Activated CD4-positive, alpha-beta T cell treated with anti-CD3 and anti-CD28 coated beads for 36 hours (primary cell): ENCODE results near the gene KRT82. TPM values are rescaled to one million over a fixed set of nuclear protein-coding genes. Genes with fewer than 3 reads are reported as not detected.

Source experiments
- ATAC-seq: fragments of 200-7000 bp; cut with Tn5 transposase; one replicate; pipeline ENCODE4 v1.10.0; 2021; ENCODE audit warnings: mild to moderate bottlenecking, moderate library complexity
- CTCF ChIA-PET: fragments of 350-600 bp; sonication (Branson Sonifier 250); formaldehyde crosslinking; loops from one replicate; lab custom pipeline; 2021; ENCODE audit warnings: antibody characterized with exemption; lab: Charles Lee
- POLR2A ChIA-PET: fragments of 350-600 bp; sonication (Branson Sonifier 250); formaldehyde crosslinking; loops from one replicate; lab custom pipeline; 2021; ENCODE audit warnings: antibody characterized with exemption, inconsistent platforms; lab: Charles Lee
- DNase-seq: peaks from one replicate; pipeline ENCODE4 v3.0.0-alpha.2; 2020
- H3K27ac Mint-ChIP-seq: one replicate; pipeline ENCODE4 v1.8.0; 2021; ENCODE audit warnings: mixed read lengths
- H3K27me3 Mint-ChIP-seq: one replicate; pipeline ENCODE4 v1.8.0; 2021; ENCODE audit warnings: mixed read lengths
- H3K36me3 Mint-ChIP-seq: one replicate; pipeline ENCODE4 v1.8.0; 2021; ENCODE audit warnings: low read depth, mixed read lengths
- H3K4me1 Mint-ChIP-seq: one replicate; pipeline ENCODE4 v1.8.0; 2021; ENCODE audit warnings: mixed read lengths
- H3K4me3 Mint-ChIP-seq: one replicate; pipeline ENCODE4 v1.8.0; 2021; ENCODE audit warnings: mild to moderate bottlenecking, moderate library complexity, mixed read lengths
- H3K9me3 Mint-ChIP-seq: one replicate; pipeline ENCODE4 v1.8.0; 2021; ENCODE audit warnings: low read depth, mixed read lengths
- intact Hi-C, 2 experiments: fragments of 100-400 bp; cut with DNase I in 1 of 2; cut with micrococcal nuclease in 1 of 2; formaldehyde crosslinking; loops; one replicate each; pipeline versions ENCODE4 v1.14.2 to v1.15.1; 2022 to 2024; cut with DNase I, micrococcal nuclease
- total RNA-seq, 2 experiments: library from RNA; stranded (reverse); gene quantifications; one replicate each; pipeline ENCODE4 v1.2.3, GENCODE V29; 2021

KRT82 gene
- total RNA-seq, 2 experiments from 2014 or later: not detected

DNA sequence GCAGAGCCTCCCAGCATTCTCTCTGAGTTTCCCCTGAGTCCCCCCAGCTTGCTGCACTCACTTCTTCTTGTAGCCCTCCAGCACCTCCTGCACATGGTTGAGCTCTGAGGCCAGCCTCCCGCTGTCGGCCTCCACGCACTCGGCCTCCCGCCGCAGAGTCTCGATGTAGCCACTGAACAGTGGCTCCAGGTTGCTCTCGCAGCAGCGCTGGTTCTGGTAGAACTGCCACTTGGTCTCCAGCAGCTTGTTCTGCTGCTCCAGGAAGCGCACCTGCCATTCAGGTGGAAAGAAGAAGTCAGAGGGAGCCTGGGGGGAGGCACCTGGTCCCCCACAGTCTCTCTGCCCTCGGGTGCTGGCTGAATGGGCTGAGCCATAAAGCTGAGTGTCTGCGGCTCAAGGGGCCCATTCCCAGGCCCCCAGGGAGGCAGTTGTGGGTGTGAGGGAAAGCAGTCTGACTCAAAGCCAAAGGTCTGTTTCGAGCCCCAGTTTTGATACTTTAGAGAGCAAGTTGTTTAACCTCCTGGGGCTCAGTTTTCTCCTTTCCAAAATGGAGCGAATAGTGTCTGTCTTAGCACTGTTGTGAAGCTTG, 41.1 kb downstream of the KRT82 start:
- H3K27me3 Mint-ChIP-seq: peaks cover 3% of the 10 kb centered on the region
- no peaks in the 10 kb centered on the region for H3K36me3 Mint-ChIP-seq
- DNase-seq: no peak
- H3K27ac Mint-ChIP-seq: no peak overlapping the region
- H3K4me1 Mint-ChIP-seq: no peaks in the 10 kb centered on the region
- H3K9me3 Mint-ChIP-seq: no peaks in the 10 kb centered on the region
- POLR2A ChIA-PET: no interaction called here
- ATAC-seq: no peak
- no peak overlapping the region for H3K4me3 Mint-ChIP-seq
- CTCF ChIA-PET: interaction anchor here (0.6 to 1.2 kb wide), 4 partner anchors 25 to 956 kb away, joined by 3 to 5 read pairs (median 3); partner anchors contain the start of gene AAAS
- intact Hi-C loops: no loop called here

DNA sequence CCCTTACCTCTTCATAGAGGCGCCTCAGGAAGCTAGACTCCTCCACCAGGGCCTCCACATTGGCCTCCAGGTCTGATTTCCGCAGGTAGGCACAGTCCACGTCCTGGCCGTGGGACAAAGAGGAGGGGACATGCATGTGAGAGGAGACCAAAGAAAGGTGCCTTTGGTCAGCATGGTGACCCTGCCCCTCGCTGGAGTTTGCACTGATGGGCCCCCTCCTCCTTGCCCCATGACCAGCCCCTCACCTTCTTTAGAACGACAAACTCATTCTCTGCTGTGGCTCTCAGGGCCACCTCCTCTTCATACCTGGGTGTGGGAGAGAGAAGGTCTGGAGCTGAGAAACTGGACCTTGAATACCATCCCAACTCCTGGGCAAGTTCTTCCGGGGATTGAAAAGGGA, 42.1 kb downstream of the KRT82 start:
- ATAC-seq (no peak), DNase-seq (no peak)
- Mint-ChIP-seq H3K4me1 (peaks cover 6% of the 10 kb centered on the region), H3K9me3 (no peaks in the 10 kb centered on the region), H3K36me3 (no peaks in the 10 kb centered on the region), H3K27me3 (peaks cover 3% of the 10 kb centered on the region), H3K27ac (no peak overlapping the region), H3K4me3 (no peak overlapping the region)
- CTCF ChIA-PET: interaction anchor here (0.6 to 1.3 kb wide), 3 partner anchors 24 to 557 kb away, joined by 3 to 4 read pairs (median 3); no protein-coding TSS in a partner anchor
- intact Hi-C loops: no loop called here
- POLR2A ChIA-PET: no interaction called here

DNA sequence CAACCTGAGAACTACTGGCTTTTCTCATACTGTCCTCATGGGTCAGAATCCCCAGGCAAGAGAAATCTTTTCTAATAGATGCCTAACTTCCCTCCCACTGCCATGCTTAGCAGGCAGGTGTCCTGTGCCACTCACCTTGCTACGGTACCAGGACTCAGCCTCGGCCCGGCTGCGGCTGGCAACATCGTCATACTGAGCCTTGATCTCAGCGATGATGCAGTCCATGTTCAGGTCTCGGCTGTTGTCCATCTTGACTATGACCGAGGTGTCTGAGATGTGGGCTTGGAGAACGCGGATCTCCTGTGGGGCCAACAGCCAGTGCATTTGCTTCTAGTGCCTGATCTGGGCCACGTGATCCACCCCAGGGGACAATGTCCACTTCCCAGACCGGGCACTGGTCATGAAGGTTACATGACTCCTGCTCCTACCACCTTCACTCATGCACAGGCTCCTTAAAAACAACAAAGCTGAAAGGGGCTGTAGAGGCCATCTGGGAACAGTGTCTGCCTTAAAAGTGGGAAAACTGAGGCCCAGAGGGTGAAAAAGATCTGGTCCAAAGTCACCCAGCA, 42.9 kb downstream of the KRT82 start:
- H3K27me3 Mint-ChIP-seq: peaks cover 3% of the 10 kb centered on the region
- DNase-seq: no peak
- CTCF ChIA-PET: interaction anchor here (0.6 to 1.3 kb wide), 2 partner anchors 522 to 558 kb away, joined by 3 to 4 read pairs; no protein-coding TSS in a partner anchor
- H3K36me3 Mint-ChIP-seq: no peaks in the 10 kb centered on the region
- intact Hi-C loops: no loop called here
- ATAC-seq: no peak
- H3K4me3 Mint-ChIP-seq: no peak overlapping the region
- no peak overlapping the region for H3K27ac Mint-ChIP-seq
- H3K4me1 Mint-ChIP-seq: peaks cover 14% of the 10 kb centered on the region
- no peaks in the 10 kb centered on the region for H3K9me3 Mint-ChIP-seq
- POLR2A ChIA-PET: no interaction called here

DNA sequence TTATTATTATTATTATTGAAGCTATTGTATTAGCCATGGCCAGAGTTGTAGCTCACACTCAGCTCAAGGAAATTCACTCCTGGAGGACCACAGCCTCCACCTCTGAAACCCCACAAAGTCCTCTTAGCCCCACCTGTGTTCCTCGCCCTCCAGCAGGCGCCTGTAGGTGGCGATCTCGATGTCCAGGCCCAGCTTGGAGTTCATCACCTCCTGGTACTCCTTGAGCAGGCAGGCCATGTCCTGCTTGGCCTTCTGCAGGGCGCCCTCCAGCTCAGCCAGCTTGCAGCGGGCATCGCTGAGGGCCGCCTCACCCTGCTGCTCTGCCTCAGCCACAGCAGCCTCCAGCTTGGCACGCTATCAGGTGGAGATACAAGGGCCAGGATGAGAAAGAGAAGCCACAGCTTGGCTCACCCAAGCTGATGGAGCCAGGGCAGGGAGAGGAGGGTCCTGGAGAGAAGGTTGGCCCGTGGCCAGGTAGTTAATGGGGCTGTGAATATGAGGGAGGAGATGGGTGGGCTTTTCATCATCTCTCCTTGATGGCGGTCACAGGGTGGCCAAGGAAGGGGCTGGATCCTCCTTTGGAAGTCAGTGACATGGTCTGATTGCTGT, 43.9 kb downstream of the KRT82 start:
- ChIA-PET POLR2A (no interaction called here), CTCF (interaction anchor here (0.6 to 1.8 kb wide), 6 partner anchors 8 to 185 kb away, joined by 3 to 9 read pairs (median 3); no protein-coding TSS in a partner anchor)
- Mint-ChIP-seq H3K9me3 (no peaks in the 10 kb centered on the region), H3K27ac (no peak overlapping the region), H3K27me3 (peaks cover 3% of the 10 kb centered on the region), H3K4me1 (peaks cover 17% of the 10 kb centered on the region), H3K36me3 (no peaks in the 10 kb centered on the region), H3K4me3 (no peak overlapping the region)
- intact Hi-C loops: no loop called here
- DNase-seq: peak; percentile 29
- no peak for ATAC-seq

DNA sequence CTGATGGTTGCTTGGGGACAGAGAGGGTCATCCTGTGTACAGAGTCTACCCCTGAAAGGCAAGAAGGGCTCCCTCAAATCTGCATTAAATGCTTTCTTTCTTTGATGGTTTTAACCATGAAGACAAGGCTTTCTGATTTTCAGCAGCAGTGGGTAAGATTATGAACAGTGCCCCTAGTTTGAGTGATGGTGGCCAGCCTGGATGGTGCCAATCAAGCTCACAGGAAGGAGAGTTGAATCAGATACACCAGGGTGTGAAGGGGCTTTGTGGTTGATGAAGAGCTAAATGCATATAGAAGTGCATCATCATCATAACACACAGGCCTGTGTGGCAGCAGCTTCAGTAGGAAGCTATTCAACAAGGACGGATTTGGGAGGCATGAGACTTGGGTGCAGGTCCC, 44.6 kb downstream of the KRT82 start:
- ChIA-PET CTCF (interaction anchor here (0.7 to 1.8 kb wide), 7 partner anchors 9 to 184 kb away, joined by 3 to 9 read pairs (median 3); no protein-coding TSS in a partner anchor), POLR2A (no interaction called here)
- no peaks in the 10 kb centered on the region for H3K9me3 Mint-ChIP-seq
- no peaks in the 10 kb centered on the region for H3K36me3 Mint-ChIP-seq
- DNase-seq: no peak
- H3K27ac Mint-ChIP-seq: no peak overlapping the region
- intact Hi-C loops: no loop called here
- no peak overlapping the region for H3K4me3 Mint-ChIP-seq
- ATAC-seq: no peak
- H3K4me1 Mint-ChIP-seq: peaks cover 17% of the 10 kb centered on the region
- peaks cover 2% of the 10 kb centered on the region for H3K27me3 Mint-ChIP-seq

DNA sequence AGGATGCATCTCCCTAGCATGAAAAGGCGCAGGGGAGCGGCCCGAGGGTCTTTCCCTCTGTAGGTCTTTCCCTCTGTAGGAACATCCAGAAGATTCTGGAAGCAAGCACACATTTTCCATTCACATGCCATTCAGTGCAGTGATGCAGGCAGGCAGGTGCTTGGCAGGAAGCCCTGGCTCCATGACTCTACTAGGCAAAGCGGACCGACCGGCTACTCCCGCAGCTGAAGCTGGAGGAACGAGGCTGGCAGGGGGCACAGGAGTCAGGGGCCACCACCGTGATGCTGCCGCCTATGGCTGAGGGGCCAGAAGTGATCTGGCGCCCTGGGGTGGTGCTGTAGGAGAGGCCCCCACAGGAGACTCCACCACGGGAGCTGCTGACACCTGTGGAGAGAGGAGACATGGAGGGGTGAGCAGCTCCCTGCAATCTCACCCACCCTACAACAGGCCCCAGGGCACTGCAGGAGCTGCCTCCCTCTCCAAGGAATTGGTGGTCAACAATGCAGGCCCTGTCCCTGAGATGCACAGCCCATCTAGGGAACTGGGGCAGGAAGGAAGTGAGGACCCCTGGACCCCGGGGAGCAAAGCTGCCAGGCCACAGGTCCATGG, 45.4 kb downstream of the KRT82 start:
- H3K4me3 Mint-ChIP-seq: no peak overlapping the region
- H3K9me3 Mint-ChIP-seq: no peaks in the 10 kb centered on the region
- ChIA-PET CTCF (interaction anchor here (0.6 to 1.8 kb wide), 4 partner anchors 9 to 139 kb away, joined by 3 to 9 read pairs (median 3); no protein-coding TSS in a partner anchor), POLR2A (no interaction called here)
- intact Hi-C loops: no loop called here
- peaks cover 17% of the 10 kb centered on the region for H3K4me1 Mint-ChIP-seq
- ATAC-seq: no peak
- H3K36me3 Mint-ChIP-seq: no peaks in the 10 kb centered on the region
- H3K27me3 Mint-ChIP-seq: no peaks in the 10 kb centered on the region
- no peak for DNase-seq
- no peak overlapping the region for H3K27ac Mint-ChIP-seq

DNA sequence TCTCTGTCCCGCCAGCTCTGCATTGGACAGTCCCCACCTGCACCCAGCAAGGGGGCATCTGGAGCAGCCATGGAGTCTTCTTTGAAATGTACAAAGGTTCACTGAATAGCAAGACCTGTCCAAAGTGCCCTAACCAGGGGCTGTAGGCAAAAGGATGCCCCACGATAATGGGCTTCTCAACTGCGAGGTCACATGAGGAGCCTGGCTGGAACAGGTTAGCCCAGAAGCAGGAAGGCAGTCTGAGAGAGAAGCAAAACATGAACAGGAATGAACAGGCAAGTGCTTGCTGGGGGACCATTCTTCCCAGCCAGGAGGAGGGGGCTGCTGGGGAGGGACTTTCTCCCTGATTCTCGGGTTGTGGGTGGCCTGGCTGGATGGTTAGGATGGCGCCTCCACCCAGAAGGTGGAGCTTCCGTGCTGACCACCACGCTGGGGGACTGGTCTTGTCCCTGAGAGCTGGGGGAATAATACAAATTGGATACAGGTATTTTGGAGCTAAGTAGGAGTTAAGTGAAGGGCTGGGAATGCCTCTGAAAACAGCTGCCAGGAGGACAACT, 46.0 kb downstream of the KRT82 start:
- ATAC-seq (no peak), DNase-seq (no peak)
- intact Hi-C loops: no loop called here
- Mint-ChIP-seq H3K36me3 (no peaks in the 10 kb centered on the region), H3K9me3 (no peaks in the 10 kb centered on the region), H3K27ac (no peak overlapping the region), H3K4me1 (peaks cover 17% of the 10 kb centered on the region), H3K4me3 (no peak overlapping the region), H3K27me3 (no peaks in the 10 kb centered on the region)
- ChIA-PET POLR2A (no interaction called here), CTCF (interaction anchor here (1.1 to 1.9 kb wide), 2 partner anchors 13 to 18 kb away, joined by 3 to 9 read pairs; no protein-coding TSS in a partner anchor)

DNA sequence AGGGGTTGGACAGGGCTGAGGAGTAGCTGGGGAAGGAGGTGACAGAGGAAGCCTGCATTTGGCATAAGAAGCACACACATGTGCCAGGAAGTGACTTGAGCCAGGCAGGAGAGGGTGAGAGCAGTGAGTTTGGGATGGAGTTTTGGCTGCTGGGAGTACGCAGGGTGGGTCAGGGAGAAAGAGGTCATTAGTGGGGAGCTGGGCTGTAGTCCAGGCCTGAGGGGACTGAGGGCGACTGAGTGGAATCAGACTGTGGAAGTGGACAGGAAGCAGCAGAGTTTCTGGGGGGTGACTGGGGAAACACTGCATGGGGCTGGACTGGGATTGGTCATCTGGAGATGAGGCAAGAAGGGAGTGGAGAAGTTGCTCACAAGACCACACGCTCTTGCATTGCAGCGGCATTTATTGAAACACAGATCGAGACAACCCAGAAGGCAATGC, 46.5 kb downstream of the KRT82 start:
- CTCF ChIA-PET: interaction anchor here (1.8 to 1.9 kb wide), 2 partner anchors 9 to 13 kb away, joined by 5 to 9 read pairs; no protein-coding TSS in a partner anchor
- intact Hi-C loops: no loop called here

DNA sequence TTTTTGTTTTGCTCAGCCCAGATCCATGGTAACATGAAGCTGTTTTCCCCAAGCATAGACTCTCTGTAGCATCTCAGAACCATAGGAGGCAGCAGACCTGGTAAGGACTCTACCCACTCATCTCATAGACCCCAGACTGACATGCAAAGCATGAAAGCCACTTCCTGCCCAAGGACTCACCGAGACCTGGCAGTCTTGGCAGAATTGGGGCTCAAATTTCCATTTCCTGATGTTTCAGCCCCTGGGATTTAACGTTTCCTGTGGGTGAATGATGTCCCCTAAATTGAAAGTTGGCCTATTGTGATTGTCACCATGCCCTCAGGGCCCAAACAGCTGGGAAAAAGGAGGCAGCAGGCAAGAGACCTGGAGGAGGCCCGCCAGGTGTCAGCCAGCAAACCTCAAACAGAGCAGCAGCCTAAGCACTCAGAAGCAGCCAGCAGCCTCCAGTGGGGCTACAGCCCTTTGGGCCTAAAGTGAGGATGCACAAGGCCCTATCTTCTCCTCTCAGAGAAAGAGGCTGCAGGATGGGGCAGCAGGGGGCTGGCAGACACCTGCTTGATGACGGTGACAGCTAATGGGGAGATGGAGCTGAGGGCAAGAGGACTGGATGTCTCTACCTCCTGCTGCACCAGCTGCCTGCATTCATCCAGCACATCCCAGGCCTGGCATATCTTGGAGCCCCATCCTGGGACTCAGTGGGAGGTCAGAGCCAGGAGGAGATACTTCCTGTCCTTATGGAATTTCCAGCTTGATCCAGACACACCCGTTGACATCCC, 47.4 kb downstream of the KRT82 start:
- no peaks in the 10 kb centered on the region for H3K9me3 Mint-ChIP-seq
- ChIA-PET CTCF (interaction anchor here (0.7 to 1.9 kb wide), 5 partner anchors 10 to 512 kb away, joined by 3 to 9 read pairs (median 4); no protein-coding TSS in a partner anchor), POLR2A (no interaction called here)
- H3K27ac Mint-ChIP-seq: peak overlapping the region; percentile 1
- H3K27me3 Mint-ChIP-seq: no peaks in the 10 kb centered on the region
- H3K4me3 Mint-ChIP-seq: no peak overlapping the region
- H3K4me1 Mint-ChIP-seq: peaks cover 17% of the 10 kb centered on the region
- ATAC-seq (peak; percentile 93), DNase-seq (peak; percentile 38)
- intact Hi-C loops: no loop called here
- no peaks in the 10 kb centered on the region for H3K36me3 Mint-ChIP-seq

More for the DNA sequence above, 46.5 kb downstream of the KRT82 start:
- Mint-ChIP-seq H3K27ac (peak overlapping the region; percentile 44), H3K36me3 (no peaks in the 10 kb centered on the region), H3K4me1 (peaks cover 17% of the 10 kb centered on the region), H3K4me3 (no peak overlapping the region), H3K27me3 (no peaks in the 10 kb centered on the region), H3K9me3 (no peaks in the 10 kb centered on the region)
- ATAC-seq (no peak), DNase-seq (no peak)
- POLR2A ChIA-PET: no interaction called here

DNA sequence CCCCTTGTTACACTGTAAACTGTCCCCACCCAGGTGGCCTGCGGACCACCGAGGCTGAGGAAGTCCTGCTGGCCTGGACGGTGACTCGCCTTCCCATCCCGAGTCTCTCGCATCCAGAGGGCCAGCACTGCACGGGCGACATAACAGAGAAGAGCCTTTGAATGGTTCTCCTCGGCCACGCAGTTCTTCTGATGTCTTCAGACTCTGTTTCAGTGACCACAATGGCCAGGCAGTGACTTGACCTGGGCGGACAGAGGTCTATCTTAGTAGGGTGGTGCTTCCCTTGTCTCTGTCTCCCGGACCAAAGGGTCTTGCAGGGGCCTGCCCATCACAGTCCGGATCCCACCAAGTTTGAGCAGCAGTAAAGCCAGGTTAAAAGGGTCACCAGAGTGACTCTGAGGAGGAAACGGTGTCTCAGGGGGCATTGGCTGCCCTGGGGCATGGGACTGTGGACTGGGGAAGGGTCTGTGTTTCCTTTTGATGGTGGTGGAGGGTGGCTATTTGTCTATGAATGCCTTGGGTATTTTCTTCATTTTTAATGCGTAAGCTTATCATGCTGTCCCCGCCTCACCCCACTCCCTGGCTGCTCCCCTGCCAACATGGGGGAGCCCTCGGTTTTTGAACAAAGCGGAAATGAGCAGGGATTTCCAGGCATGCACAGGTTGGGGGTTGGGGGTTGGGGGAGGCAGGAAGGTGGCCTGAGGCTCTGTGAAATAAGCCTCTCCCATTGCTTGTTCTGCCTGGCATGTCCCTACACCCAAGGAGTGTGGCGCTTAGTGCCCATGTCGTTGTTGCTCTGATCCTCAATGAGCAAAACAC, 49.2 kb downstream of the KRT82 start:
- Mint-ChIP-seq H3K4me3 (no peak overlapping the region), H3K27ac (no peak overlapping the region), H3K9me3 (no peaks in the 10 kb centered on the region), H3K27me3 (no peaks in the 10 kb centered on the region), H3K36me3 (no peaks in the 10 kb centered on the region), H3K4me1 (peaks cover 25% of the 10 kb centered on the region)
- DNase-seq: no peak
- CTCF ChIA-PET: interaction anchor here (0.7 kb wide), 1 partner anchor 11 kb away, joined by 3 read pairs; no protein-coding TSS in a partner anchor
- ATAC-seq: no peak
- POLR2A ChIA-PET: no interaction called here
- intact Hi-C loops: no loop called here
